ENCODE measurements around the gene FAR2.

DNA sequence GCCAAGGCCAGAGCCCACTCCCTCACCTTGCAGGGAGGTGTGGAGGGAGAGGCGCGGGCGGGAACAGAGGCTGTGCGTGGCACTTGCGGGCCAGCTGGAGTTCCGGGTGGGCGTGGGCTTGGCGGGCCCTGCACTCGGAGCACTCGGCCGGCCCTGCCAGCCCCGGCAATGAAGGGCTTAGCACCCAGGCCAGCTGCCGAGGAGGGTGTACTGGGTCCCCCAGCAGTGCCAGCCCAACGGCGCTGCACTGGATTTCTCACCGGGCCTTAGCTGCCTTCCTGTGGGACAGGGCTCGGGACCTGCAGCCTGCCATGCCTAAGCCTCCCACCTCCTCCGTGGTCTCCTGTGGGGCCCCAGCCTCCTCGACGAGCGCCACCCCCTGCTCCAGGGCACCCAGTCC lies 107.5 kb downstream of the FAR2 start:
- TF ChIP-seq, protein P1, sequence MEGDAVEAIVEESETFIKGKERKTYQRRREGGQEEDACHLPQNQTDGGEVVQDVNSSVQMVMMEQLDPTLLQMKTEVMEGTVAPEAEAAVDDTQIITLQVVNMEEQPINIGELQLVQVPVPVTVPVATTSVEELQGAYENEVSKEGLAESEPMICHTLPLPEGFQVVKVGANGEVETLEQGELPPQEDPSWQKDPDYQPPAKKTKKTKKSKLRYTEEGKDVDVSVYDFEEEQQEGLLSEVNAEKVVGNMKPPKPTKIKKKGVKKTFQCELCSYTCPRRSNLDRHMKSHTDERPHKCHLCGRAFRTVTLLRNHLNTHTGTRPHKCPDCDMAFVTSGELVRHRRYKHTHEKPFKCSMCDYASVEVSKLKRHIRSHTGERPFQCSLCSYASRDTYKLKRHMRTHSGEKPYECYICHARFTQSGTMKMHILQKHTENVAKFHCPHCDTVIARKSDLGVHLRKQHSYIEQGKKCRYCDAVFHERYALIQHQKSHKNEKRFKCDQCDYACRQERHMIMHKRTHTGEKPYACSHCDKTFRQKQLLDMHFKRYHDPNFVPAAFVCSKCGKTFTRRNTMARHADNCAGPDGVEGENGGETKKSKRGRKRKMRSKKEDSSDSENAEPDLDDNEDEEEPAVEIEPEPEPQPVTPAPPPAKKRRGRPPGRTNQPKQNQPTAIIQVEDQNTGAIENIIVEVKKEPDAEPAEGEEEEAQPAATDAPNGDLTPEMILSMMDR (IDR thresholded peaks at IDR 0.05; ENCODE audit: insufficient read depth, low read depth, low read length), result no peak
- no peak for TF ChIP-seq EZH2 (IDR thresholded peaks at IDR 0.05; ENCODE audit: insufficient read depth, low read length)
